CD4-positive, alpha-beta T cell treated with Interleukin-4 for 4 hours (primary cell): ENCODE results near the gene CNGA1.
"Not testable (repeated sequence)": the region's sequence is repeated elsewhere in the genome, so short reads cannot be mapped to it uniquely, and the experiment has no call there.

Experiments used
- DNase-seq: peaks from one replicate; pipeline ENCODE4 v3.0.0-alpha.2; 2020

Gene CNGA1

GRCh38 chr4:47954245-47954644 lies 62.2 kb downstream of the CNGA1 start:
- no peak for DNase-seq

- no peak for DNase-seq
Measured at GRCh38 chr4:47945930-47946726, 70.4 kb downstream of the CNGA1 start.

- DNase-seq = no peak
Measured at GRCh38 chr4:47942081-47942819, 74.2 kb downstream of the CNGA1 start.

GRCh38 chr4:47939456-47939855 lies 77.0 kb downstream of the CNGA1 start:
- no peak for DNase-seq

- DNase-seq = no peak
Measured at GRCh38 chr4:47936336-47936735, 80.1 kb downstream of the CNGA1 start.

GRCh38 chr4:47933840-47934239 lies 82.6 kb downstream of the CNGA1 start:
- DNase-seq = peak; percentile 60

GRCh38 chr4:47930971-47931804 lies 85.3 kb downstream of the CNGA1 start:
- no peak for DNase-seq

GRCh38 chr4:47929682-47930201 lies 86.7 kb downstream of the CNGA1 start:
- DNase-seq = no peak

- peak; percentile 55 for DNase-seq
Measured at GRCh38 chr4:47926667-47927258, 89.7 kb downstream of the CNGA1 start.

- DNase-seq = not testable (repeated sequence)
Measured at GRCh38 chr4:47923261-47923608, 93.2 kb downstream of the CNGA1 start.

GRCh38 chr4:47922436-47923260 lies 93.8 kb downstream of the CNGA1 start:
- not testable (repeated sequence) for DNase-seq

- not testable (repeated sequence) for DNase-seq
Measured at GRCh38 chr4:47917163-47917562, 99.3 kb downstream of the CNGA1 start.

GRCh38 chr4:47915378-47915777 lies 101.1 kb downstream of the CNGA1 start:
- no peak for DNase-seq

GRCh38 chr4:47914926-47915237 lies 101.6 kb downstream of the CNGA1 start:
- no peak for DNase-seq

- peak; percentile 96 for DNase-seq
Measured at GRCh38 chr4:47914220-47914925, 102.1 kb downstream of the CNGA1 start, which contains the start of gene NFXL1. TSS of gene NFXL1 (minus strand) at chr4:47914583. CDS start at chr4:47914203, 380 bp downstream.

GRCh38 chr4:47913861-47914219 lies 102.6 kb downstream of the CNGA1 start:
- DNase-seq = peak; percentile 11

- no peak for DNase-seq
Measured at GRCh38 chr4:47913330-47913729, 103.2 kb downstream of the CNGA1 start.

- no peak for DNase-seq
Measured at GRCh38 chr4:47907089-47907646, 109.3 kb downstream of the CNGA1 start.

GRCh38 chr4:47899639-47900038 lies 116.8 kb downstream of the CNGA1 start:
- DNase-seq = no peak

GRCh38 chr4:47891928-47892327 lies 124.6 kb downstream of the CNGA1 start:
- no peak for DNase-seq
